Head of caudate nucleus (tissue), 42 donors: ENCODE results near the gene EBP.

Source experiments
- DNase-seq, 42 donors: peaks; one replicate each; pipeline versions ENCODE4 v3.0.0 to v3.0.0-alpha.2; 2020 to 2021; ENCODE audit warnings: mixed read lengths in 7 of 42
- intact Hi-C: fragments of 100-400 bp; cut with DNase I; formaldehyde crosslinking; loops from one replicate; pipeline ENCODE4 v1.15.0; 2022

Gene EBP

GRCh38 chrX:48558271-48558670, 36.7 kb downstream of the EBP start:
- no peak for DNase-seq
- intact Hi-C loops = no loop called here

- intact Hi-C loops = no loop called here
- DNase-seq = no peak
Measured at GRCh38 chrX:48559636-48560035, 38.0 kb downstream of the EBP start.

- no peak for DNase-seq
- intact Hi-C loops = no loop called here
Measured at GRCh38 chrX:48560056-48560455, 38.4 kb downstream of the EBP start.

- no peak for DNase-seq
- intact Hi-C loops = no loop called here
Measured at GRCh38 chrX:48560681-48561080, 39.1 kb downstream of the EBP start.

- intact Hi-C loops = no loop called here
- no peak for DNase-seq
Measured at GRCh38 chrX:48569958-48570357, 48.4 kb downstream of the EBP start.

- intact Hi-C loops = no loop called here
- DNase-seq = peak in 18 of 42 donors; percentile 2 to 44 (median 20)
Measured at GRCh38 chrX:48573690-48574269, 52.2 kb downstream of the EBP start.

- DNase-seq = peak; percentile 84 to 96 (median 92)
- intact Hi-C loops = no loop called here
Measured at GRCh38 chrX:48574270-48575266, 53.0 kb downstream of the EBP start, which contains the start of gene RBM3. Gene RBM3 (plus strand): TSS chrX:48574484. CDS start chrX:48575181, 697 bp downstream.

GRCh38 chrX:48575642-48576041, 54.0 kb downstream of the EBP start:
- intact Hi-C loops = no loop called here
- DNase-seq = no peak

GRCh38 chrX:48576108-48576507, 54.5 kb downstream of the EBP start:
- intact Hi-C loops = no loop called here

More at GRCh38 chrX:48576108-48576507, 54.5 kb downstream of the EBP start:
- no peak for DNase-seq
